NCI-H2196 treated with DMSO at 0.1 percent for 48 hours (cell line): ENCODE measurements around the gene CD300LB.
A peak's percentile ranks its signal among the peaks of the same experiment; 100 is the strongest.
"Not testable (repeated sequence)": the region's sequence is repeated elsewhere in the genome, so short reads cannot be mapped to it uniquely, and the experiment has no call there.

ENCODE experiments used
- DNase-seq: peaks from one replicate; lab custom pipeline; 2025; ENCODE audit not compliant: unreplicated experiment; lab: John Stamatoyannopoulos, UW

CD300LB gene

GRCh38 chr17:74499992-74500391, 31.3 kb downstream of the CD300LB start:
- no peak for DNase-seq

- DNase-seq, result no peak
Measured at GRCh38 chr17:74497471-74497870, 33.8 kb downstream of the CD300LB start.

- DNase-seq, result peak; percentile 41
Measured at GRCh38 chr17:74493331-74493833, 37.9 kb downstream of the CD300LB start.

GRCh38 chr17:74491626-74492025, 39.6 kb downstream of the CD300LB start:
- DNase-seq, result no peak

- no peak for DNase-seq
Measured at GRCh38 chr17:74490716-74491115, 40.6 kb downstream of the CD300LB start.

GRCh38 chr17:74488276-74488675, 43.0 kb downstream of the CD300LB start:
- DNase-seq, result not testable (repeated sequence)

GRCh38 chr17:74485841-74486240, 45.4 kb downstream of the CD300LB start:
- no peak for DNase-seq

- DNase-seq, result no peak
Measured at GRCh38 chr17:74485022-74485743, 46.1 kb downstream of the CD300LB start.

GRCh38 chr17:74484066-74484465, 47.2 kb downstream of the CD300LB start:
- DNase-seq, result no peak

GRCh38 chr17:74481621-74482020, 49.7 kb downstream of the CD300LB start:
- DNase-seq, result no peak

- DNase-seq, result no peak
Measured at GRCh38 chr17:74480290-74480689, 51.0 kb downstream of the CD300LB start.

- no peak for DNase-seq
Measured at GRCh38 chr17:74478420-74479100, 52.7 kb downstream of the CD300LB start.

GRCh38 chr17:74477411-74477810, 53.9 kb downstream of the CD300LB start:
- DNase-seq, result no peak

- DNase-seq, result no peak
Measured at GRCh38 chr17:74475189-74475588, 56.1 kb downstream of the CD300LB start.

- DNase-seq, result no peak
Measured at GRCh38 chr17:74474043-74474792, 57.1 kb downstream of the CD300LB start.

- no peak for DNase-seq
Measured at GRCh38 chr17:74473294-74473693, 58.0 kb downstream of the CD300LB start.

- no peak for DNase-seq
Measured at GRCh38 chr17:74472890-74473289, 58.4 kb downstream of the CD300LB start.

GRCh38 chr17:74471341-74471740, 59.9 kb downstream of the CD300LB start:
- no peak for DNase-seq
